ENCODE results near the gene EEF2K.
"Not testable (repeated sequence)": the region's sequence is repeated elsewhere in the genome, so short reads cannot be mapped to it uniquely, and the experiment has no call there.

EEF2K gene

GRCh38 chr16:22206013-22206841 lies at the start of gene EEF2K:
EEF2K (plus strand) TSS chr16:22206278; CDS start chr16:22225730, 19,452 bp downstream.
- Mint-ChIP-seq H3K4me3 (peak within 1 kb of the TSS; percentile 98 to 99), H3K9me3 (peaks cover 4 to 6% of the 10 kb centered on the region in 2 donors), H3K27me3 (no peaks in the 10 kb centered on the region), H3K4me1 (peaks cover 20 to 49% of the 10 kb centered on the region in 2 donors), H3K36me3 (peaks cover 18 to 28% of the 10 kb centered on the region in 2 donors), H3K27ac (peak within 1 kb of the TSS; percentile 97)
- ATAC-seq (replicated peaks) (peak; percentile 76 to 81), DNase-seq (peak; percentile 84)

GRCh38 chr16:22161401-22161800 lies 44.7 kb upstream of the EEF2K start:
- no peak overlapping the region for H3K27ac Mint-ChIP-seq
- DNase-seq (no peak), ATAC-seq (replicated peaks) (no peak)
- H3K9me3 Mint-ChIP-seq, result peaks cover 3 to 6% of the 10 kb centered on the region in 2 donors
- peaks cover 9 to 29% of the 10 kb centered on the region in 2 donors for H3K27me3 Mint-ChIP-seq
- no peaks in the 10 kb centered on the region for H3K36me3 Mint-ChIP-seq
- no peak overlapping the region for H3K4me3 Mint-ChIP-seq
- peaks cover 0 to 2% of the 10 kb centered on the region in 2 donors for H3K4me1 Mint-ChIP-seq

GRCh38 chr16:22161999-22162655 lies 44.0 kb upstream of the EEF2K start, which contains the start of gene SDR42E2:
SDR42E2 (plus strand) TSS chr16:22162506; CDS start chr16:22165583, 3,077 bp downstream.
- Mint-ChIP-seq H3K36me3 (peaks cover 0 to 2% of the 10 kb centered on the region in 2 donors), H3K4me1 (peaks cover 0 to 2% of the 10 kb centered on the region in 2 donors), H3K27ac (no peak within 1 kb of the TSS), H3K27me3 (peaks cover 8 to 29% of the 10 kb centered on the region in 2 donors), H3K4me3 (peak within 1 kb of the TSS in 1 of 2 donors; percentile 10), H3K9me3 (peaks cover 3 to 6% of the 10 kb centered on the region in 2 donors)
- ATAC-seq (replicated peaks) (peak; percentile 50 to 53), DNase-seq (no peak)

GRCh38 chr16:22162656-22163009 lies 43.4 kb upstream of the EEF2K start:
- H3K36me3 Mint-ChIP-seq, result peaks cover 0 to 2% of the 10 kb centered on the region in 2 donors
- H3K27ac Mint-ChIP-seq, result no peak overlapping the region
- H3K4me1 Mint-ChIP-seq, result peaks cover 0 to 2% of the 10 kb centered on the region in 2 donors
- DNase-seq (no peak), ATAC-seq (replicated peaks) (no peak)
- peaks cover 3 to 6% of the 10 kb centered on the region in 2 donors for H3K9me3 Mint-ChIP-seq
- H3K4me3 Mint-ChIP-seq, result no peak overlapping the region
- peaks cover 8 to 29% of the 10 kb centered on the region in 2 donors for H3K27me3 Mint-ChIP-seq

GRCh38 chr16:22163806-22164205 lies 42.3 kb upstream of the EEF2K start:
- peaks cover 0 to 2% of the 10 kb centered on the region in 2 donors for H3K36me3 Mint-ChIP-seq
- peaks cover 3 to 6% of the 10 kb centered on the region in 2 donors for H3K9me3 Mint-ChIP-seq
- H3K4me1 Mint-ChIP-seq, result peaks cover 0 to 2% of the 10 kb centered on the region in 2 donors
- no peak overlapping the region for H3K27ac Mint-ChIP-seq
- H3K27me3 Mint-ChIP-seq, result peaks cover 8 to 27% of the 10 kb centered on the region in 2 donors
- no peak for DNase-seq
- H3K4me3 Mint-ChIP-seq, result no peak overlapping the region
- no peak for ATAC-seq (replicated peaks)

- H3K27ac Mint-ChIP-seq, result no peak overlapping the region
- no peak for ATAC-seq (replicated peaks)
- no peak overlapping the region for H3K4me3 Mint-ChIP-seq
- DNase-seq, result no peak
- peaks cover 0 to 2% of the 10 kb centered on the region in 2 donors for H3K4me1 Mint-ChIP-seq
- peaks cover 8 to 23% of the 10 kb centered on the region in 2 donors for H3K27me3 Mint-ChIP-seq
- H3K36me3 Mint-ChIP-seq, result peaks cover 0 to 2% of the 10 kb centered on the region in 2 donors
- H3K9me3 Mint-ChIP-seq, result peaks cover 3 to 6% of the 10 kb centered on the region in 2 donors
Observed at GRCh38 chr16:22164482-22164881, 41.6 kb upstream of the EEF2K start.

- Mint-ChIP-seq H3K4me1 (peaks cover 0 to 2% of the 10 kb centered on the region in 2 donors), H3K36me3 (peaks cover 0 to 2% of the 10 kb centered on the region in 2 donors), H3K4me3 (no peak overlapping the region), H3K9me3 (peaks cover 3 to 6% of the 10 kb centered on the region in 2 donors), H3K27me3 (peaks cover 8 to 15% of the 10 kb centered on the region in 2 donors), H3K27ac (no peak overlapping the region)
- DNase-seq, result no peak
- ATAC-seq (replicated peaks), result no peak
Observed at GRCh38 chr16:22165508-22166285, 40.4 kb upstream of the EEF2K start.

GRCh38 chr16:22171953-22172352 lies 34.1 kb upstream of the EEF2K start:
- no peaks in the 10 kb centered on the region for H3K36me3 Mint-ChIP-seq
- H3K27me3 Mint-ChIP-seq, result no peaks in the 10 kb centered on the region
- peaks cover 0 to 4% of the 10 kb centered on the region in 2 donors for H3K4me1 Mint-ChIP-seq
- ATAC-seq (replicated peaks) (no peak), DNase-seq (no peak)
- H3K9me3 Mint-ChIP-seq, result no peaks in the 10 kb centered on the region
- no peak overlapping the region for H3K4me3 Mint-ChIP-seq
- H3K27ac Mint-ChIP-seq, result no peak overlapping the region

- H3K36me3 Mint-ChIP-seq; H3K27me3 Mint-ChIP-seq; H3K4me3 Mint-ChIP-seq; H3K9me3 Mint-ChIP-seq; H3K4me1 Mint-ChIP-seq; H3K27ac Mint-ChIP-seq; DNase-seq; ATAC-seq (replicated peaks): not testable (repeated sequence)
Observed at GRCh38 chr16:22172642-22173041, 33.4 kb upstream of the EEF2K start.

GRCh38 chr16:22174642-22175041 lies 31.4 kb upstream of the EEF2K start:
- Mint-ChIP-seq H3K4me1 (peaks cover 0 to 4% of the 10 kb centered on the region in 2 donors), H3K27ac (no peak overlapping the region), H3K27me3 (no peaks in the 10 kb centered on the region), H3K4me3 (no peak overlapping the region), H3K36me3 (no peaks in the 10 kb centered on the region), H3K9me3 (no peaks in the 10 kb centered on the region)
- no peak for ATAC-seq (replicated peaks)
- no peak for DNase-seq

GRCh38 chr16:22177968-22178930 lies 27.8 kb upstream of the EEF2K start:
- no peak overlapping the region for H3K4me3 Mint-ChIP-seq
- peaks cover 0 to 4% of the 10 kb centered on the region in 2 donors for H3K4me1 Mint-ChIP-seq
- H3K36me3 Mint-ChIP-seq, result peaks cover 0 to 3% of the 10 kb centered on the region in 2 donors
- no peaks in the 10 kb centered on the region for H3K27me3 Mint-ChIP-seq
- H3K9me3 Mint-ChIP-seq, result no peaks in the 10 kb centered on the region
- ATAC-seq (replicated peaks) (no peak), DNase-seq (no peak)
- no peak overlapping the region for H3K27ac Mint-ChIP-seq

- H3K36me3 Mint-ChIP-seq, result peaks cover 0 to 4% of the 10 kb centered on the region in 2 donors
- no peak overlapping the region for H3K4me3 Mint-ChIP-seq
- no peaks in the 10 kb centered on the region for H3K27me3 Mint-ChIP-seq
- H3K4me1 Mint-ChIP-seq, result no peaks in the 10 kb centered on the region
- DNase-seq (no peak), ATAC-seq (replicated peaks) (no peak)
- H3K9me3 Mint-ChIP-seq, result no peaks in the 10 kb centered on the region
- H3K27ac Mint-ChIP-seq, result no peak overlapping the region
Observed at GRCh38 chr16:22181426-22181825, 24.7 kb upstream of the EEF2K start.

GRCh38 chr16:22181843-22182242 lies 24.2 kb upstream of the EEF2K start:
- Mint-ChIP-seq H3K27ac (no peak overlapping the region), H3K27me3 (no peaks in the 10 kb centered on the region), H3K36me3 (peaks cover 0 to 4% of the 10 kb centered on the region in 2 donors), H3K9me3 (no peaks in the 10 kb centered on the region), H3K4me3 (no peak overlapping the region), H3K4me1 (peaks cover 0 to 1% of the 10 kb centered on the region in 2 donors)
- DNase-seq, result no peak
- no peak for ATAC-seq (replicated peaks)
